ENCODE results near the gene RHBDF1. TPM values are rescaled to one million over a fixed set of nuclear protein-coding genes. Genes with fewer than 3 reads are reported as not detected.

RHBDF1 gene
- polyA plus RNA-seq, 1 of the 3 experiments (the other 2 are of a cell fraction), result 54.1 TPM

GRCh38 chr16:83060-83603 lies 10.7 kb upstream of the RHBDF1 start:
- Histone ChIP-seq H3K79me2 (ENCODE audit: insufficient read depth) (peaks cover 20% of the 10 kb centered on the region), H3K9me2 (no peaks in the 10 kb centered on the region), H3K27me3 (ENCODE audit: insufficient read depth) (no peaks in the 10 kb centered on the region), H3K36me3 (replicated peaks in 1 of 2; ENCODE audit: control insufficient read depth in 1 of 2, insufficient read depth in 2 of 2, low read length in 1 of 2) (peaks cover 15 to 38% of the 10 kb centered on the region in 2 experiments), H3K4me3 (ENCODE audit: low read depth in 2 of 2, low read length in 1 of 2) (no peak overlapping the region), H3K9ac (no peak overlapping the region), H3K4me2 (no peak overlapping the region), H2AFZ (ENCODE audit: low read depth) (no peak overlapping the region), H3K9me3 (no peaks in the 10 kb centered on the region), H4K20me1 (ENCODE audit: insufficient read depth) (peaks cover 21% of the 10 kb centered on the region), H3F3A (replicated peaks; ENCODE audit: insufficient read depth) (peaks cover 20% of the 10 kb centered on the region), H3K4me1 (ENCODE audit: control insufficient read depth in 1 of 2, insufficient read depth in 2 of 2, low read depth in 1 of 2, low read length in 1 of 2) (peaks cover 11 to 23% of the 10 kb centered on the region in 2 experiments; a peak in 3 of 4 replicates), H3K27ac (ENCODE audit: low read depth in 2 of 2, low read length in 1 of 2) (peak overlapping the region in 1 of 2 experiments; percentile 72; a peak in 1 of 4 replicates)
- TF ChIP-seq USF1 (IDR thresholded peaks at IDR 0.05; ENCODE audit: borderline replicate concordance, low read depth) (no peak), TAF1 (IDR thresholded peaks at IDR 0.05; ENCODE audit: borderline replicate concordance, low read depth, low read length) (no peak), YY1 (IDR thresholded peaks at IDR 0.05; ENCODE audit: low read depth) (no peak), GATA2 (CRISPR knock-in tag; IDR thresholded peaks at IDR 0.05) (no peak), CTCF (IDR thresholded peaks at IDR 0.05) (no peak), RAD21 (IDR thresholded peaks at IDR 0.05; ENCODE audit: low read length) (no peak), GABPA (IDR thresholded peaks at IDR 0.05; ENCODE audit: low read depth) (no peak), POLR2AphosphoS5 (IDR thresholded peaks at IDR 0.05; ENCODE audit: low read depth, low read length) (no peak), SMC3 (IDR thresholded peaks at IDR 0.05; ENCODE audit: low read depth, low read length) (no peak), TCF12 (IDR thresholded peaks at IDR 0.05) (no peak), USF2 (IDR thresholded peaks at IDR 0.05; ENCODE audit: borderline replicate concordance, low read depth, low read length) (no peak), IRF3 (IDR thresholded peaks at IDR 0.05; ENCODE audit: low read depth, low read length) (no peak)
- CTCF ChIA-PET, result interaction anchor here (0.6 to 27.8 kb wide), 4 partner anchors 14 to 97 kb away, joined by 3 to 793 read pairs (median 24); partner anchors contain the start of genes HBQ1 and RHBDF1
- WGBS (ENCODE audit: low lambda C conversion rate), result 97% methylated on average over 19 of the region's 31 CpGs
- POLR2A ChIA-PET, result no interaction called here
- no peak for DNase-seq

Measured in SK-N-SH (cell line).